ENCODE results near the gene CBX5.
"Not testable (repeated sequence)": the region's sequence is repeated elsewhere in the genome, so short reads cannot be mapped to it uniquely, and the experiment has no call there.

Gene CBX5

DNA sequence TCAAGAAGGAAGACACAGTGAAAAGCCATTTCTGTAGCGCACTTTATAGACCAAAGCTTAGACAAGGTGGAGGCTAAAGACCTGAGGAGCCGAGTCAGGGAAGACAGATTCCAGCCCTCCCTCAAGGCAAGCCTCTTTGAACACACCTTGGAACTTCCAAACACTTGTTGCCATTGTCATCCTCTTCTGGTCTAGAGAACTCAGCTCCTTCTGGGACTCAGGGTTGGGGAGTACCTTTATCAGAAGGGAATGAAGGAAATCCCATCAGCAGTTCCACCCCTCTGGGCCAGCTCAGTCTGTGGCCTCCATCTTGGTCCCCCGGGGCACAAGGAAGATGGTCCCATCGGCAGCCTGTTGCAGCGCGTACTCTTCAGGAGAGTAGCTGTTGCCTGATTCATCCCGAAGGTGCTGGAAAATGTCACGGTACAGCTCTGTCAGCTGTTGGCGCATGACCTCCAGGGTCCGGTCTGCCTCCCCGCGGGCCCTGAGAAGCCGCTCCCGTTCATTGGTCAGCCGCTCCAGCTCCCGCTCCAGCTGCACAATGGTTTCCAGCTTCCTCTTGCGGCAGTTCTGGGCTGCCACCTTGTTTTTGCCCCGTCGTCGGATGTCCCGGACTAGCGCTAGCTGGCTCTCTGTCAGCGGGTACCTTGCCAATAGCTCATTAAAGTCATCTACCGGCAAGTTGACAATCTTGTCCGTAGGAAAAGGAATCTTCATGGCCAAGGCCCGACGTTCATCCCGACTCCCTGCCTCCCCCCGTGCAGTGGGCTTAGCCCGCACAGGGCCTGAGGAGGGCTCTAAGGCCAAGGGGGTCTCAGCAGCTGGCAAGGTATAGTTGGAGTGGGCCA is 12.4 kb upstream of the CBX5 start:
- DNase-seq (ENCODE audit: low read depth): no peak
- TF ChIP-seq, protein P1, sequence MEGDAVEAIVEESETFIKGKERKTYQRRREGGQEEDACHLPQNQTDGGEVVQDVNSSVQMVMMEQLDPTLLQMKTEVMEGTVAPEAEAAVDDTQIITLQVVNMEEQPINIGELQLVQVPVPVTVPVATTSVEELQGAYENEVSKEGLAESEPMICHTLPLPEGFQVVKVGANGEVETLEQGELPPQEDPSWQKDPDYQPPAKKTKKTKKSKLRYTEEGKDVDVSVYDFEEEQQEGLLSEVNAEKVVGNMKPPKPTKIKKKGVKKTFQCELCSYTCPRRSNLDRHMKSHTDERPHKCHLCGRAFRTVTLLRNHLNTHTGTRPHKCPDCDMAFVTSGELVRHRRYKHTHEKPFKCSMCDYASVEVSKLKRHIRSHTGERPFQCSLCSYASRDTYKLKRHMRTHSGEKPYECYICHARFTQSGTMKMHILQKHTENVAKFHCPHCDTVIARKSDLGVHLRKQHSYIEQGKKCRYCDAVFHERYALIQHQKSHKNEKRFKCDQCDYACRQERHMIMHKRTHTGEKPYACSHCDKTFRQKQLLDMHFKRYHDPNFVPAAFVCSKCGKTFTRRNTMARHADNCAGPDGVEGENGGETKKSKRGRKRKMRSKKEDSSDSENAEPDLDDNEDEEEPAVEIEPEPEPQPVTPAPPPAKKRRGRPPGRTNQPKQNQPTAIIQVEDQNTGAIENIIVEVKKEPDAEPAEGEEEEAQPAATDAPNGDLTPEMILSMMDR (IDR thresholded peaks at IDR 0.05; ENCODE audit: insufficient read depth, low read depth, low read length, missing control alignments): no peak

DNA sequence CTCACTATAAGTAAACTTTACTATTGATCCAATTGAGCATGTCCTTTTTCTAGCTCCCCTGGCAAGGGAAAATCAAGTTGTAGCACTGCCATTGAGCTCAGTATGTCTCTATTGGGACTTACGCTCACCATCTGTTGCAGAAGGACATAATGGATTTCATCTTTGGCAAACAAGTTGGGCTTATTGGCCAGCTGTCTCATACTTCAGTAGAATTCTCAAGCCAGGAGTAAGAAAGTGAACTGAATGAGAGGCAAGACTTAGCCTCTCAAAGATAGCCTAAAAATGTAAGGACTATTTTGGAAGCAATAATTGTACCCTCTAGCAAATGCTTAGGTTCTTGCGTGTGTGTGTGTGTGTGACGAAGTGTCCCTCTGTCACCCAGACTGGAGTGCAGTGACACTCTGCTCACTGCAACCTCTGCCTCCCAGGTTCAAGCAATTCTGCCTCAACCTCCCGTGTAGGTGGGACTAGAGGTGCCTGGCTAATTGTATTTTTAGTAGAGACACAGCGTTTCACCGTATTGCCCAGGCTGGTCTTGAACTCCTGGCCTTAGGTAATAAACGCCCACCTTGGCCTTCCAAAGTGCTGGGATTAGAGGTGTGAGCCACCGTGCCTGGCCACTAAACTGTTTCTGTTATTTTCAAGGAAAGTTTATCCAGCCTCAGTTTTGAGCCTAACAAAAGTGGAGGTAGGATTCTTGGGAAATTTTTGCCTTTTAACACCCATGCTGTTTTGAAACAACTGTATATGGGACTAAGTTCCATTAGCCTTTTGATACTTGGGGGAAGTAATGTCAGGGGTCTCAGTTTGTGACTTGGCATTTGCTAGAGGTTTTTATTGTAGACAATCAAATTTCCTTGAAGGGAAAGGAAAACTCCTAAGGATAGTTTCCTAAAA is 7.6 kb upstream of the CBX5 start:
- no peak overlapping the region for H3K4me3 ChIP-seq (ENCODE audit: low read length)

More for the DNA sequence above, 12.4 kb upstream of the CBX5 start:
- H3K4me3 ChIP-seq (ENCODE audit: low read length): no peak overlapping the region

DNA sequence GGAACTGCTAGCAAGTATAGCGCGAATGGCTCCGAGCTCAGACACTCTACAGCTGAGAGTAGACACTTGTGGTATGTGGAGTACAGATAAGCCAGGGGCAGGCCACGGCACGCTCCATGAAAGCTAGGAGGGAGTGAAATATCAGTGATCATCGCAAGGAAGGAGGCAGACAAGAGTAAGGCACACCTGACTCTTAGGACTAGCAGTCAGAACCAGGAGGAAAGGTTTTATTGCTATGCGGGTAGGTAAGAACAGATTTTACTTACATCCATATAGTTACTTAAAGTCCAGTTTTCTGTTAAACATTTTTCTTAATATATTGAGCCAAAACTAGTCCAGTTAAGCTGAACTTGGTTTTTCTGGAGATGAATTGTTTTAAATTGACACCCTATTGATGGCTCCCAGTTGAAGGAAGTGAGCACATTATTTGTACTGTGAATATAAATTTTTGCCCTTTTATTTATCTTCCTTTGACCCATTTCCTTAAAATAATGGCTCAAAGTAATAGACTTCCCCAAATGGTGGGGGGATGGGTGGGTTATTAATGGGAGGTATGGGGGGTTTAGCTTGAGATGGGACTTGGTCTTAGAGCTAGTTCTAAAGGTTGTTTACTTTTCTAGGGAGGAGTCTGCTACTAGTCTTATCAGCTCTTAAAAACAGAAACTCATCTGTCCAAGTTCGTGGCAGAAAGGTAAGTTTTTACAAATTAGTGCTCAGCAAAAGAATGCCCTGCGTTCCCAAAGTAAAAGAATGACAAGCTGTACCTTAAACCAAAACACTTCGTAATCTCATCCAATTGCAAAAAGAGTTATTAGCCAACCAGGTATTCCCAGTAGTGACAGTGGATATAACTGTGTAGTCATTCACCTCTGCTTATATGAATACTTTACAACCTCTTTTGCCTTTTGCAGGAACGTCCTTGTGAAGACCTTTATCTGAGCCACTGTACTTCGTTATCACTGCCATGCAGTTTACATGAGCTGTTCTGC is 6.4 kb upstream of the CBX5 start:
- H3K4me3 ChIP-seq (ENCODE audit: low read length): no peak overlapping the region
- DNase-seq (ENCODE audit: low read depth): peak; percentile 81
- TF ChIP-seq, protein P1 (IDR thresholded peaks at IDR 0.05; ENCODE audit: insufficient read depth, low read depth, low read length, missing control alignments): no peak

More for the DNA sequence above, 7.6 kb upstream of the CBX5 start:
- DNase-seq (ENCODE audit: low read depth): no peak
- TF ChIP-seq, protein P1 (IDR thresholded peaks at IDR 0.05; ENCODE audit: insufficient read depth, low read depth, low read length, missing control alignments): no peak

DNA sequence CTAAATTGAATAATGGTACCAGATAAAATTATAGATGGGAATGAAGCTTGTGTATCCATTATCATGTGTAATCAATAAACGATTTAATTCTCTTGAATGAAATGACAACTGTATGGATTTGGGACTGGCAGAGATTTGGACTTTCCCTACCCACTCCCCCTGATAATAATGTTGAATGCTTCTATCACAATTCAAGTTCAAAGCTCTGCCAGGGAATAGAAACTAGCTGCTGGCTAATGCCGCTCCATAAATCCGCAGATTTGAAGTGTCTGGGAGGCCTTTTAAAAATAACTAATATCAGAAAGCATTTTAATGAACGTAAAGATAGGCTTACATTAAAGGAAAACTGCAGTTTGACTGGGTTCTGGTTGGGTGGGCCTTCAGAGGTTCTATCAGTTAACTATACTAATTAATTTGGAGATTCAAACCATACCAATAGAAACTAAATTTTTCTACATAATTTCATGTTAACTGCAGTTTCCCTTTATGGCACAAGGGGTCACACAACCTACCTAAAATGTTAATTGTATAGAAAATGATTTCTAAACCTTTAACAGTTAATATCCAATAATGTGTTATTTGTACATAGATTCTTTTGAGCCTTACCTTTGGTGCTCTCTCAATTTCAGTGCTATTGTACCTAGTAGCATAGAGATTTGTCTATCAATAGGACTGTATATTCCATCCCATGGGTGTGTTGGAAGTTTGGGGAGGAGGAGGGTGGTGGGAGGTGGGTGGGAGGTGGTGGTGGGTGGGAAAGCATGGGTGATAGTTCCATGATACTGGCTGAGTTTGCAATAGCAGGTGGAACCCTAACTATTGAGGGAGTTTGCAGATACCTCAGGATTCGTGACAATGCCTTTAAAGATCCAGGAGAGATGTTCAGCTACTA is 5.5 kb upstream of the CBX5 start:
- H3K4me3 ChIP-seq (ENCODE audit: low read length): peak overlapping the region; percentile 25
- no peak for DNase-seq (ENCODE audit: low read depth)
- TF ChIP-seq, protein P1 (IDR thresholded peaks at IDR 0.05; ENCODE audit: insufficient read depth, low read depth, low read length, missing control alignments): peak; percentile 27

DNA sequence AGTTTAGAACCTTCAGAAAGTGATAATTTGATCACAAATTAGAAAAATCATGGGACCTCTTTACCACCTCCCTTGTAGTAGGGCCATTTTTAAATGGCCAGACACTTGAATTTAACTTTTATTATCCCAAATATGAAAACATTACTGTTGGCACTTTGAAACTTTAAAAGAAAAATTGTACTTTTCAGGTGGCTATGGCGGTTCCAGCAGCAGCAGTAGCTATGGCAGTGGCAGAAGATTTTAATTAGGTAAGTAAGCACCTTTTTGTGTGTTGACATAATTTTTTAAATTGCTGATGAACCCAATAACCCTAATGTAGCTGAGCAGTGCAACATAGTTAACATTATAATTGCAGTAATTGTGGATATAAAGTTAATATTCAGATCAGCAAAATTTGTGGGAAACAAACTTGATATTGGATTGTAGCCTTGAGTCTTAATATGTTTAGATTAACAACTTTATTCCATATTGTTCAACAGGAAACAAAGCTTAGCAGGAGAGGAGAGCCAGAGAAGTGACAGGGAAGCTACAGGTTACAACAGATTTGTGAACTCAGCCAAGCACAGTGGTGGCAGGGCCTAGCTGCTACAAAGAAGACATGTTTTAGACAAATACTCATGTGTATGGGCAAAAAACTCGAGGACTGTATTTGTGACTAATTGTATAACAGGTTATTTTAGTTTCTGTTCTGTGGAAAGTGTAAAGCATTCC is 4.3 kb upstream of the CBX5 start:
- DNase-seq (ENCODE audit: low read depth): not testable (repeated sequence)
- H3K4me3 ChIP-seq (ENCODE audit: low read length): peak overlapping the region; percentile 98

DNA sequence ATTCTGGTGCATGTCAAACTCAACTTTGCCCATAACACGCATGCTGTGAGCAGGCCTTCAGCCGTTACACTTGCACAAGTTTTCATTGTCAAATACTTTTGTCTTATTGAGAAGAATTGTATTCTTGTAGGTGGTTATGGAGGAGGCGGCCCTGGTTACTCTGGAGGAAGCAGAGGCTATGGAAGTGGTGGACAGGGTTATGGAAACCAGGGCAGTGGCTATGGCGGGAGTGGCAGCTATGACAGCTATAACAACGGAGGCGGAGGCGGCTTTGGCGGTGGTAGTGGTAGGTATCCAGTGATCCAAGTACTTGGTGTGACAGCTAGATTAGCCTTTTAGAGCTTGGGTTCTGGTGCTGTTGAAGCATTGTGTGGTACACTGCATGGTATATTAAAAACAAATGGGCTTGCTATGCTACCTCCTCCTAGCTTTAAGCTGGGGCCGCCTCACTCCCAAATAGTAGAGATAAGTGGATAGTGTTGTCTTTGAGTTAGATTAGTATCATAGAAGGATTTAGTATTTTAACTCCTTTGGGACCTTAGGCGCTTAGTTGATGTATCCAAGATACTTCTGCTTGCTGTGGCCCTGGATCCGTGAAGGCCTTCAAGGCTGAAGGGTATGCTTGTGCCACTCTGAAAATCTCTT is 3.1 kb upstream of the CBX5 start:
- peak overlapping the region; percentile 98 for H3K4me3 ChIP-seq (ENCODE audit: low read length)
- DNase-seq (ENCODE audit: low read depth): no peak
- TF ChIP-seq, protein P1 (IDR thresholded peaks at IDR 0.05; ENCODE audit: insufficient read depth, low read depth, low read length, missing control alignments): no peak

DNA sequence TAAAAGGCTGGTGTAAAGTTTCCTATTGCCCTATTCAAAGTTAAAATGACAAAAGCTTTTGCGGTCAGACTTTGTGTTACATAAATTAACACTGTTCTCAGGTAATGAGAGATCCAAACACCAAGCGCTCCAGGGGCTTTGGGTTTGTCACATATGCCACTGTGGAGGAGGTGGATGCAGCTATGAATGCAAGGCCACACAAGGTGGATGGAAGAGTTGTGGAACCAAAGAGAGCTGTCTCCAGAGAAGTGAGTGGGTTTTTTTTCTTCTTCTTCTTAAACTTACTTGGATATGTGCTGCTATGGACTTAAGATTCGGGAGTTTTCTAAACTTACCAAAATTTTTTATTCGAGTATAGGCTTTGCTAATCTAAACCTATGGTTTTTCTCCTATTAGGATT is 1.8 kb upstream of the CBX5 start:
- H3K4me3 ChIP-seq (ENCODE audit: low read length): peak overlapping the region; percentile 98
- not testable (repeated sequence) for DNase-seq (ENCODE audit: low read depth)

DNA sequence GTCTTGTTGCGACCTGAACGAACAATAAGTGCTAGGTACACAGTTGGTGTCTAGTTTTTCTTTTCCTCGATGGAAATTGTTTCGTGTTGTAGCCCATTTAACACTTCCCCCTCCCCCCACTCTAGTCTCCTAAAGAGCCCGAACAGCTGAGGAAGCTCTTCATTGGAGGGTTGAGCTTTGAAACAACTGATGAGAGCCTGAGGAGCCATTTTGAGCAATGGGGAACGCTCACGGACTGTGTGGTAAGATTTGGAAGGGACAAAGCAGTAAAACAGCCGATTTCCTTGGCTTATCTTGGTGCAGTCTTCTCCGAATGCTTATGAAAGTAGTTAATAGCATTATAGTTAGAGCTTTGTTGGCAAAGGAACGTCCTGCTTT is 1.3 kb upstream of the CBX5 start:
- H3K4me3 ChIP-seq (ENCODE audit: low read length): peak overlapping the region; percentile 98
- DNase-seq (ENCODE audit: low read depth): not testable (repeated sequence)
